Putamen (tissue), 1 donor: ENCODE measurements around the gene PEG3.

Source experiments
- DNase-seq: peaks from one replicate; pipeline ENCODE4 v3.0.0-alpha.2; 2016; ENCODE audit warnings: low spot score

Gene PEG3

GRCh38 chr19:56808717-56809392, 31.7 kb downstream of the PEG3 start:
- no peak for DNase-seq

- no peak for DNase-seq
These were observed 33.9 kb downstream of the PEG3 start for GRCh38 chr19:56806639-56807038.
